ENCODE measurements around the gene MRFAP1L1.
"Not testable (repeated sequence)": the region's sequence is repeated elsewhere in the genome, so short reads cannot be mapped to it uniquely, and the experiment has no call there.

The MRFAP1L1 gene

DNA sequence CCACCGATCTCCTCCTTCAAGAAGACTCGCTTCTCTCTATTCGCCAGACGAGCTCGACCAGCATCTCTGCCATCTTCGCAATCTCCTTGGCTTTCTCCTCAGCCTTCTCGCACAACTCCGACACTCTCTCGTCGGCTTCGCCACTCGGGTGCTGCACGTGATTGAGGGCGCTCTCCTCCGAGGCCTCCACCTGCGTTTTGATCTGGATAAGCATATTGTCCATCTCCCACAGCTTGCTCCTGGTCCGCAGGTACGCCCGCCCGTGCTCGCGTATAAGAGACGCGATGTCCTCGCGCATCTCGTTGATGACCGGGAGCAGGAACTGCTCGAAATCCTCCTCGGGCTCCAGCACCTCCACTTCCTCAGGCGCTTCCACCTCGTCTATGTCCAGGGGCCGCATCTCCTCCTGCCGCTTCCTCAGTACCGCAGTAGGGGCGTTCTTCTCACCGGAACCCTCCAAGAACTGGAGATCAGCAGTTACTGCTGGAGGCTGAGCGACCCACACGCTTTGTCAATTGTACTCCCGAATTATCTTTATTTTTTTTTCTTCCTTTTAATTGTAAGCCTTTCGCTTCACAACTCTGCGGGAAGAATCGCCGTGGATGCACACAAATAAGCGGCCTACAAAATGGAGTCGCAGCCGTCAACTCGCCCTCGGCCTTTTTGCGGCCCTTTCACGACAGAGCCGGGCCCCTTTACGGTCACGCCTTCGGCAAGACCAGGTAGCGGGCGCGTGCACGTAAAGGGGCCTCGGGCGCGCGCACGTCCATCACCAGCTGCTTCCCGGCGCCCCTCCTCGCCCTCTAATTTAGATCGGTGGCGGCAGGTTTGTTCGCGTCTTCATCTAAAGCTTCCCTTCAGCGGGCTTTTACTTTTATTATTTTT lies at the start of gene MRFAP1L1:
Gene MRFAP1L1, minus strand, starts transcription at position 636 of the 885 bp plus-strand sequence. Its CDS starts 236 bp downstream, at position 400.
- DNase-seq: peak; percentile 93 to 95

DNA sequence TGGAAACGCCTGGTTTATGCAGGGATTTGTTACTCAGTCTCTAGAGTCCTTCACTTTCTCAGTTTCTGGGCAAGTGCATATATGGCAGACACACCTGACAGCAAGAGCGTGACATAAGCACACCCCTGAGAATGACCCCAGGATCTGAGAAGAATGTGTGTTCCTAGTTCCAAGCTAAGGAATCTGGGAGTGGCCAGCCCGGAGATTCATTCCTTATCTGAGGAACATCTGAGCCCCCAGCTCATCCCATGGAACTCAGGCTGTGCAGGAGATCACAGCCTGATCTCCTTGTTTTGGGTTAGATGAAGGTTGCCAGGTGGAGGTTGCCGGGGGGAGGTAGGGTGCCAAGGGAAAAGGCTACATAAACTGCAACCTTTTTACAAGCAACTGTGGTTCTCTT lies 49.1 kb upstream of the MRFAP1L1 start:
- DNase-seq: no peak

DNA sequence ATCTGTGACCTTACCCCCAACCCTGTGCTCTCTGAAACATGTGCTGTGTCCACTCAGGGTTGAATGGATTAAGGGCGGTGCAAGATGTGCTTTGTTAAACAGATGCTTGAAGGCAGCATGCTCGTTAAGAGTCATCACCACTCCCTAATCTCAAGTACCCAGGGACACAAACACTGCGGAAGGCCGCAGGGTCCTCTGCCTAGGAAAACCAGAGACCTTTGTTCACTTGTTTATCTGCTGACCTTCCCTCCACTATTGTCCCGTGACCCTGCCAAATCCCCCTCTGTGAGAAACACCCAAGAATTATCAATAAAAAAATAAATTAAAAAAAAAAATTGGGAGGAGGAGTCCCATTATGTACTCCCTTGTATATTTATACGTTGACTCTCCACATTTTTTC lies 46.7 kb upstream of the MRFAP1L1 start:
- not testable (repeated sequence) for DNase-seq

DNA sequence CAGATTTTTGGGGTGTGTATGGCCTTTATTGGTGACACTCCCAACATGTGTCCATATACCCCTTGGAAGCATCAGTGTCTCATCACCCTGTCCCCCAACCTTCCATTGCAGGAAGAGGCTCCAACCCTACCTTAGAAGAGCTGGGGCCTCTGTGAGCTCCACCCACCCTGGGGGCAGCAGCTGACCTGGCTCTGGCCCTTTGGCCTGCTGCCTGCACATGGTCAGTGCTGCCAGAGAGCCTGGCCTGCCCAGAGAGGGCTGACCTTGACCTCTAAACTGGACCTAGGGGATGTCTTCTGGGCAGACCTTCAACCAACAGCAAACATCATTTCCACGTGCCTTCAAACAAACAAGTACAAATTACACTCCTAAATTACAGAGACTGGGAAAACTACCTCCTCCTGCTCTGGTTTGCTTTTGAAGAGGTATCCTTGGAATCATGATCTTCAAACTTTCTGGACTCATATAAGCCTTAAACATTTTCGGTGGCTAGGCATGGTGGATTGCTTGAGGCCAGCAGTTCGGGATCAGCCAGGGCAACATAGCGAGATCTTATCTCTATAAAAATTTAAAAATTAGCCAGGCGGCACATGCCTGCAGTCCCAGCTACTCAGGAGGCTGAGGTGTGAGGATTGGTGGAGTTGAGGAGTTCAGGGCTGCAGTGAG lies 45.6 kb upstream of the MRFAP1L1 start:
- DNase-seq: no peak

DNA sequence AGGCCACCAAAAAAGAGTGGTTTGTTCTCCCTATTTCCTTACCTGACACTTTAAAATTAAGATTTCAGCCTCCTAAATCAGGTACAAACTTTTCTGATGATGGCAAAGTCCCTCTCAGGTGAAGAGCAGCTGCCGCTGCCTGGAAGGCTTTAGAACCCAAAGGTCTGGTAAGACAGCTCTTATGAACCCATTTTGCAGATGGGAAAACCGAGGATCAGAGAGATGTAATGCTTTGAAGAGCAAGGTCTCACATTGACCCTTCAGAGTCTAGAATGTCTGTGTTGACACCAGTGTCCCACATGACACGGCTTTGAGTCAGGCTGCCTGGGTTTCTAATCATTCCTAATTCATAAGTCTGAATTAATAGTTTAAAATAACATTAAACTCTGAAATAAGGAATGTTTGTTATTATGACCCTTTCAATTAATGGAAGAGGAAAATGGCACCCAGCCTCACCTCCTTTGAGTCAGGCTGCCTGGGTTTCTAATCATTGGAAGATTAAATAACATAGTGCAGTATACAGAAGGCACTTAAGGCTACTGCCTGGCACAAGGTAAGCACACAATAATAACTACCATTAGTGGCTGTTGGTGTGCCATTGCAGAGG lies 44.9 kb upstream of the MRFAP1L1 start:
- DNase-seq: no peak

DNA sequence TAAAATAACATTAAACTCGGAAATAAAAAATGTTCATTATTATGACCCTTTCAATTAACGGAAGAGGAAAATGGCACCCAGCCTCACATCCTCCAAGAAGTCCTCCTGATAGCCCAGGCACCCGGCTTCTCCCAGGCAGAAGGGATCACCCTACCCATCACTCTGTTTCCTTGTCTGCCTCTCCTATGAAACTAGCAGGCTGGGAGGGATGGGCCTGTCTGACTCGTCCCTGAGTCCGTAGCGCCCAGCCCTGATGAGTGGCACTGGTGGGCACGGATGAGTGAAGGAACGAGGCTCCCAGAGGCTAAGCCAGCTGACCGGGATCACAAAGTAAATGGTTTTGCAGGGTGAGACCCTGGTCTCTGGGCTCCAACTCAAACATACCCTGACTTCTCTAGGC lies 44.2 kb upstream of the MRFAP1L1 start:
- no peak for DNase-seq

DNA sequence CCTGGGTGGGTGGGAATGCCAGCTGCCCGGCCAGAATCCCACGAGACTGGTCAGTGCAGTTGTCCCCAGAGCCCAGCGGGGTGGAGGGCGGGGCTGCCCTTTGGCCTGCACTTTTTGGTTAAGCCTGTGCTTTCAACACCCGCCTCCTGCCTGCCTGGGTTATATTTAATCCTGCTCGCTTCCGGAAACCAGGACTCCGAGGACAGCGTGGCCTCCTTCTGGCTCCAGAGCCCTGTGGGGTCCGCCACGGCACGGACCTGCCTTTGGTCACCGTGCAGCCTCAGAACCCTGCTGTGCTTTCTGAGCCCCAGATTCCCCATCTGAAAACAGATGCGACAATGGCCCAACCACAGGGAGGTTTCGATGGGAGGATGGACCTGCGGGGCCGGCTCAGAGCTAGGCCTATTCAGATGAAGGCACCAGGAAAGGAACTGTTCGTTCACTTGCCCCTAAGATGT lies 43.5 kb upstream of the MRFAP1L1 start:
- DNase-seq: no peak

DNA sequence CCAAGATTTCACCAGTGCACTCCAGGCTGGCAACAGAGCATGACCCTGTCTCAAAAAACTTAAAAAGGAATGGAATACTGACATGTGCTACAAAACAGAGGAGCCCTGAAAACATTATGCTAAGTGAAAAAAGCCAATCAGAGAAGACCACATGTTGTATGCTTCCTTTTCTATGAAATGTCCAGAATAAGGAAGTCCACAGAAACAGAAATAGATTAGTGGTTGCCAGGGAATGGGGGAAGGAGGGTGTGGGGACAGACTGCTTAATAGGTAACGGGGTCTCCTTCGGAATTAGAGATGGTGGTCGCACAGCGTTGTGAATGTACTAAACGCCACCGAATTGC lies 42.8 kb upstream of the MRFAP1L1 start:
- DNase-seq: no peak

DNA sequence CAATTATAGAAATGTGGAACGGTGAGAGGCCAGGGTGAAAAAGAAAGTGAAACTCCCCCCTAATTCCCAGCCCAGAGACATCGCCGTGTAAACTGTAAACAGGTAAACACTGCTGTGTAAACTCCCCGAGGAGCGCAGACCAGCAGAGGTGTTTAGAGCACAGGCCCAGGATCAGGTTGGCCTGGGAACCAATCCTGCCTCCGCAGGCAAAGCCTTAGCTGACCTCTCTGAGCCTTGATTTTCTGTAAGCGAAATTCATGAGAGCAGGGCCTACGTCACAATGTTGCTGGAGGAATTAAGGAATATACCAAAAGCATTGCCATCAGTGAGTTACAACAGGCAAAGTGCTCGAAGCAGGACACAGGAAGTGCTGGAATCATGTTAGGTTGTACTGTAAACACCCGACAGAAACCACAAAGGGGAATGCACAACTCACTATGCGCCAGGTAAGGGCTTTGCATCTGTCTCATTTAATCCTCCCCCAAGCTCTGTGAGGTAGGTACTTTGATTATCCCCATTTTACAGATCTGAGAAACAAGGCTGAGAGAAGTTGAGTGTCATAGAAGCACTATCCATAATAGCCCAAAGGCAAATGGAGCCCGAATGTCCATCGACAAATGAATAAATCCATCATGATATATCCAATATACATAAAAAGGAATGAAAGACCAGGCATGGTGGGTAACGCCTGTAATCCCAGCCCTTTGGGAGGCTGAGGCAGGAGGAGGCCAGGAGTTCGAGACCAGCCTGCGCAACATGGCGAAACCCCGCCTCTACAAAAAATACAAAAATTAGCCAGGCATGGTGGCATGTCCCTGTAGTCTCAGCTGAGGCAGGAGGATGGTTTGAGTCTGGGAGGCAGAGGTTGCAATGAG lies 42.2 kb upstream of the MRFAP1L1 start:
- no peak for DNase-seq

DNA sequence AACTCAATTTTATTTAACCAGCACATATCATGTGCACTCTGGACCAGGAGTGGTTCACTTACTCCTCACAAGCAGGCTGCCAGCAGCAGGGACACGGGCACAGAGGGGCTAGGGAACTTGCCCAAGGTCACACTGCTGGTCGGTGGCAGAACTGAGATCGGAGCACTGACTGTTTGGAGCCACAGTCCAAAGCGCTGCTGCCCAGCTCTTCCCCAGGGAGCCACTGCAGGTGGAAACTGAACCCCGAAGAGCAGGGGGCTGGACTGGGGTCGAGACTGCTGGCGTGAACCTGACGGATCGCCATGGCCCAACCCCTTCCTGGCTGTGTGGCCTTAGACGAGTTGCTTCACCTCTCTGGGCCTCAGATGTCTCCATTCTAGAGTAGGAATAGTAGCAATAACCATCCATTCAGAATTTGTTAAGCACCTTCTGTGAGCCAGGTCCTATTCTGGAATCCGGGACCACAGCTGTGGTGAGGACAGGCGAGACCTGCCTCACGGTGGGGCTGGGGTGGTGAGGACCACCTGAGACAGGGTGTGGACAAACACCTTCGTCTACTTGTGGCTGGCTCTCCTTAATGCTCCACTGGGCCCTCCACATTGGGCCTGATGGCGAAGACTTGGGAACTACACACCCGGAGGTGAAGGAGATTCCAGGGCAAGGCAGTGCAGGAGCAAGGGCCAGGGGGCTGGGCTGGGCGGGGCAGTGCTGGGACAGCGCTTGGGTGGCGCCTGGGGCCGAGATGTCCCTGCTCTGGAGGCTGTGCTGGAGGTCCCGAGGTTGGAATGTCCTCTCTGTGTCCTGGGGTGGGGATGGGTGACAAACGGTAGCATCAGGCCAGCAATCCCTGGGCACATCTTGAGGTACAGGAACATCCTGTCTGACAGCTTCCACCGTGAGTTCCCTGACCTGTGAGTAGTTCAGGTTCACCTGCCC lies 40.9 kb upstream of the MRFAP1L1 start:
- no peak for DNase-seq

DNA sequence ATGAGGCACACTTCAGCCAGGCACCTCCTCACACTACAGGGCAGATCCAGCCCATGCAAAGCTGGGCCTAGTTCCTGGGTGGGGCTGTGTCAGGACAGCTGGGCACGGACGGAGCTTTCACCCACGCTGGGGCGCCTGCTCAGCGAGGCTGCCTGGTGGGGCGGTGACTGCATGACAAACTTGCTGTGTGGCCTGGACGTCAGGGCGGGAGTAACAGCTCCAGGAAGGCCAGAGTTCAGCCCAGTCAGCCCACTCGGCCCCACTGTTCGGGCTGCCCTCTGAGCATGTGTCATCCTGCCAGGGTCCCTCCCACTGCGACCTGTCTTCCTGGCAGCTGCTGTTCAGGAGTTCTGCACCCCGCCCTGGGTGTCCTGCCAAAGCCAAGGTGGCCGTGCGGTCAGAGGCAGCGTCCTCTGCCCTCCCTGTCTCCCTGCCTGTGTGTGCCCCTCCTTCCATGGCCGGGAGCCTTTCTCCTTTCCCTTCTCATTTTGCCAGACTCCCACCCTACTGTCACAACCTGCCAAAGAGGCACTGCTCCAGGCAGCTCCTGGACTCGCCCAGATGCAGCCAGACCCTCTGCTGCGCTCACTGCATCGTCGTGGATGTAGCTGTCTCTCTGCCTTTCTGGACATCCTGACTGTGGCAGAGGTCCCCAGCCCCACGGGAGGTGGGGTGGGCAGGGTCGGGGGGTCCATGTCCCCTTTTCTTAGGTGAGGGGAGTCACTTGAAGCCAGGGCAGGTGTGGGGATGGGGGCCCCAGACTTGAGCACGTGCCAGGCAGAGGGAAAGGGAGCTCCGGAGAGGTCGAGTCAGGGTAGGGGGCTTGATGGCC lies 39.9 kb upstream of the MRFAP1L1 start:
- no peak for DNase-seq

DNA sequence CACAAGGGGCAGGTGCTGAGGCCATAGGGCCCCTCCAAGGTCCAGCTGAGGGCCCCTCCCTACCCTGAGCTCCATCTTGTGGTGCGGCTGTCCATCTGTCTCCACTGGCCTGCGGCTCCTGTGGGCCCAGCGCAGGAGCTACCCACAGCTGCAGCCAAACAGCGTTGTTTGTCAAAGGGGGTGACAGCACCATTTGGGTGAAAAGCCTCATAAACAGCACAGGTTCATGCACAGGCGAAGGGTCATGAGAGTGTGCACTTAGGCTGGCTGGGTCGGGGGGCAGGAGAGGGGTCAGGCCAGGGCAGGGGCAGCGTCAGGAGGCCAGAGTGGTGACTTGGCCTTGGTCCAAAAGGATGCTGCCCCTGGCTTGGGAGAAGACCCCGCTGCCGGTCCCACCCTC lies 38.6 kb upstream of the MRFAP1L1 start:
- no peak for DNase-seq

DNA sequence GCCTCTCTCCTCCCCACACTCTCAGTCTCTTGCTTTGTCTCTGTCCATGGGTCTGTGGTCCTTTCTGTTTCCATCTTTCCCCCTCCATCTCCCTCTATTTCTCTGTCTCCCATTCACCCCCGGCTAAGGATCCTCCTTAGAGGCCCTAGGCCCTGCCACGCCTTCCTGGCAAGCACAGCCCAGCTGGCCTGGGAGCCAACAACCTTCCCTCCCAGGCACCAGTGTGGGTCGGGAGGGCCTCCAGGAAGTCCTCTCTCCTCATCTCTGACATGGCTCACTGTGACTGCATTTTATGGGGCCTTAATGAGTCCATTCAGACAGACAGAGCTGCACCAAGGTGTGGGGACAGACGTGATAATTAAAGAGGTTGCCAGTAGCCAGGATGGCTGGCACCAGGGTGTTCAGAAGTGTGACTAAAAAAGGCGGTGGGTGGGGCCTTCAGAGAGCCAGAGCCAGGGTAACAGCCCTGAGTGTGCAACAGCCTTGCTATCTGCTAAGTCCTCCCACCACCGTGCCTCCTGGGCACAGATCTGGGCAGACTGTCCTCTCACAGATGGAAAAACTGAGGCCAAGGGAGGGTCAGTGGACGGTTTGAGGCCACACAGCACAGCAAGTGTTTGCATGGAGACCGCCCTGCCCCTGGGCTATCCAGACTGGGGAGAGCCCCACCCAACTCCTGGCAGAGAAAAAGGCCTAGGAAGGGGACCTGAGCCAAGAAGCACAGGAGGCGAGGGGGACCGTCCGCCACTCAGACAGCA lies 37.8 kb upstream of the MRFAP1L1 start:
- DNase-seq: no peak

DNA sequence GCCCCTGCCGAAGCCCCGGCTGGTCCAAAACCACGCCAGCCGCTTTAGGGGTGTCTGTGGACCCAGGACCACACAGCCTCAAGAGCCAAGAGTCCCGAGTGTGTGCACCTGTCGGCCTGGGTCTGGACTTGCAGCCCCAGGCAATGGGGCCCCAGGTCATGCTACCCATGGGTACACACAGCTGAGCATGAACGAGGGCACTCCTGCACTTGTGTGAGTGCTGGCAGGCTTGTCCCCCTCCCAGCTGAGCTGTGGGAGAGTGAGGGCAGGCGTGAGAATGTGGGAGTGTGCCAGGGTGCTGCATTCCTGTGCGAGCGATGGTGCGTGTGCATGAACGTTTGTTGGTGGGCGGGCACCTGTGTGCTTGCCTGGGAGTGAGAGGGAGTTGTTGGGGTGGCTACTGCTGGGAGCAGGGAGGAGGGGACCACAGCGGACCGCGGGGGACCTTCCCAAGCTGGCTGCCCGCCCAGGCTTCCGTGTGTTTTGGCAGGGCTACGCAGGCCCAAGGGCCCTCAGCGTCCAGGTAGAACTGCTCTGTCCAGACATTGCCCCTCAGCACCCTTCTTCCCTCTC lies 37.1 kb upstream of the MRFAP1L1 start:
- no peak for DNase-seq

DNA sequence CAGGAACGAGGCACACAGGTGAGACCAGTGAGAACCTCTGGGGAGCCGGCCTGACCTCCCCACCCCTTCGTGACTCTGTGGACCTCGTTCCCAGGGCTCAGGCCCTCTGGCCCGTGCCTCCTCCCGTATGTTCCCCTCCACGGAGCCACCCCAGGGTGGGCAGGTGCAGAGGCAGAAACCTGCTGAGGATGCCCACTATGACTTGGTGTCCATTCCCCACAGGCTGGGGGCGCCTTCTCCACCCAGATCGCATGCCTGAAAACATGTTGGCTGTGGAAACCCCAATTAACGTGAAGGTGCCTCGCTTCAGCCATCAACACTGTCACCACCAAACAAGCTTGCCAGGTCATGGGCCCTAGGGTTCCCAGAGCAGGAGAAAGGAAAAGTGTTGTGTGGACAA lies 33.3 kb upstream of the MRFAP1L1 start:
- no peak for DNase-seq

DNA sequence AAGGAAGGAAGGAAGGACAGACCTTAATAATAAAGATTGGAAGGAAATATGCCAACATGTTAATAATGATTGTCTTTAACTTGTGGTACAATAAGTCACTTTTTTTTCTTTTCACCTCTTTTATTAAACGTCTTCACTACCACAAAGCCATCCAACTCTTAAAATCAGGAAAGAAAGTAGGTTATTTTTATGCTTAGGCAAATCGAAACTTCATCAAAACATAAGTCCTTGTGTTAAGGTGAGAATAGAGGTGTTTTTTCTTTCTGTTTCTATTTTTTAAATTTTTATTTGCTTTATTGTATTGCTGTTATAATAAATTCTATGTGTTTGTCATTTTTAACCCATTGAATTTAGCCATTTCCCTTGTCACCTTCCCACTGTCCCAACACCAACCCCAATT lies 32.8 kb upstream of the MRFAP1L1 start:
- no peak for DNase-seq

DNA sequence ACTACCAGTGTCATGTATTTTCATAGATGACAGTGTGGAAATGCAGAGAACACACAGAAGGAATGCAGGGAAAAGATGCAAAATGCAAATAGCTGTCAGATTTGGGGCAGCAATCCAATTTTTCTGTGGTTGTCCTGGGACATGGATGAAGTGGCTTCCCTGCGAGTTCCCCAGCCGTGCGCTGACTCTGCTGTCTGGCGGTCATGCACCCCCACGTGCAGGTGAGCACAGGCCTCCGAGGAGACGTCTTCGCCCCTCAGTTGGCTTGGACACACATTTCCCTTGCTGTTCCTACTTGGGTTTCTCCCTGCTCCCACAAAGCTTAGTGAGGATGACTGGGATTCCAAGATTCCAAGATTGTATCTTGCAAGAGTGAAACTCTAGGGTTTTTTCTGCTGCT lies 30.7 kb upstream of the MRFAP1L1 start:
- no peak for DNase-seq

DNA sequence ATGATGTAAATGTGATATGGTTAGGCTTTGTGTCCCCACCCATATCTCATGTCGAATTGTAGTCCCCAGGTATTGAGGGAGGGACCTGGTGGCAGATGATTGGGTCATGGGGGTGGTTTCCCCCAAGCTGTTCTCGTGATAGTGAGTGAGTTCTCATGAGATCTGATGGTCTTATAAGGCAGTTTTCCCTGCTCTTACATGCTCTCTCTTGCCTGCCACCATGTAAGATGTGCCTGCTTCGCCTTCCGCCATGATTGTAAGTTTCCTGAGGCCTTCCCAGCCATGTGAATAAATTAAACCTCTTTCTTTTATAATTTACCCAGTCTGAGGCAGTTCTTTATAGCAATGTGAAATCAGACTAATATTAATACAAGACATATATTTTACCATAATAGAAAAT lies 30.3 kb upstream of the MRFAP1L1 start:
- DNase-seq: no peak

DNA sequence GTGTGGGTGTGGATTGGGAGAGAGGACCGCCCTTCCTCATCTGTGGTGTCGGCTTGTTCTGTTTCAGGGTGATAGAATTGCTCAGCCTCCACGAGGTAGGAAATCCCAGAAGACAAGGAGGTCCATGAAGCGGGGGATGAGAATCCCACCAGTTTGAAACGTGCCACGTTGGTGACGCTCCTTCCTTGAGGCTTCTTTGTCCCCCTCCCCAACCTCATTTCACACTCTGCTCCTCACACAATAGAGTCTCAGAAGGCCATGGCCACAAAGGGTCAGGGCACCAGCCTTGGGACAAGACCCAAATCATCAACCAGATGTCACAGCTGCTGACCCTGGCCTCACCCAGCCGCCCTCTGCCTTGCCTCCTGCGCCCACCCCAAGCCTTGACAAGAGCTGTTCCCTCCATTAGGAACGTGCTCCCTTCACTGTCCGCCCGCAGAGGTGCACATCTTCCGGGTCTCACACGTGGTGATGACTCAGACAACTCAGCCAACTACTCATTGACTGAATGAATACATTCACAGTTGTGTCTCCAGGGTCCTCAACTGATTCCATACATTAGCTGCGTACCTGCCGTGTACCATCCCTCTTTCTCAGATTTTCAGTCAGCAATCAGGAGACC lies 24.6 kb upstream of the MRFAP1L1 start:
- DNase-seq: no peak

Data from hippocampal formation (tissue), 2 donors.